T47D (cell line): Measurements from ENCODE around the gene AMER3.

Experiments used
- DNase-seq, 2 experiments: peaks; one replicate each; pipeline versions ENCODE4 v3.0.0 to v3.0.0-alpha.2; 2011 to 2012; ENCODE audit warnings: low read depth in 1 of 2, low spot score in 1 of 2
- JUND ChIP-seq: IDR thresholded peaks from 2 replicates; pipeline ENCODE4 v1.6.1; 2012; ENCODE audit warnings: low read depth
- in situ Hi-C: cut with HindIII; loops from 2 replicates; pipeline ENCODE4 v1.10.0; 2016; ENCODE audit warnings: low sequenced_read_pairs, low pct_unique_long_range_greater_than_20kb

AMER3 gene

GRCh38 chr2:130799295-130799694, 44.0 kb downstream of the AMER3 start:
- in situ Hi-C loops: no loop called here

GRCh38 chr2:130805613-130806012, 50.3 kb downstream of the AMER3 start:
- in situ Hi-C loops: no loop called here
- no peak for DNase-seq
- TF ChIP-seq JUND: no peak

More at GRCh38 chr2:130799295-130799694, 44.0 kb downstream of the AMER3 start:
- DNase-seq: no peak
- no peak for TF ChIP-seq JUND

GRCh38 chr2:130806370-130806769, 51.0 kb downstream of the AMER3 start:
- no peak for DNase-seq
- no peak for TF ChIP-seq JUND
- in situ Hi-C loops: no loop called here

GRCh38 chr2:130807659-130808385, 52.5 kb downstream of the AMER3 start:
- no peak for TF ChIP-seq JUND
- DNase-seq: no peak
- in situ Hi-C loops: no loop called here

DNA sequence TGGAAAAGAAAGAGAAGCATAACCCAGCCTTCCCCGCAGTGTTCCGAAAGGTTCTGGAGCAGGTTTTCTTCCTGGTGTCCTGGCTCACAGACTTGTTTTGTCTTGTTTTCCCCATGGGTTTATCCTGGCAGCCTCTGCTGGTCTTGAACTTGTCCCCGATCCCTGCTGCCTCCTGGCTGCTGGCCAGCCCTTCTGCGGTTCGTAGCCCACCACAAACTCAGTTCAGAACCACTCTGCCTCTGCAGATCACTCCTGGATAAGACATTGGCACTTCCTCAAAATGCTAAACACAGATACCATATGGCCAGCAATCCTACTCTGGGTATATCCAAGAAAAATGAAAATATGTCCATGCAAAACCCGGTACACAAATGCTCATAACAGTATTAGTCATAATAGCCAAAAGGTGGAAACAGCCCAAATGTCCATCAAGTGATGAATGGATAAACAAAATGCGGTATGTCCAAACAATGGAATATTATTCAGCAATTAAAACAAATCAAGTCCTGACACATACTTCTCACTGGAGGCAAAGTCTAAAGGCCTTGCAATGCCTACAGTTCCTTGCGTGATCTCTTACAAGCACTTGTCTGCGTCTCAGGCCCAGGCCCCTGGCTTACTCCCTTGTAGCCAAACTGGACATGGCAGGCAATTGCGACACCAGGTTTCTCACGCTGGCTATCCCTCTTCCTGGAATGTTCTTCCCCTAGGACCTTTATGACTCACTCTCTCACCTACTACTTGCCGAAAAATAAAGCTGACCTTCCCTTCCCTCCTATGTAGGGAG, 53.3 kb downstream of the AMER3 start:
- TF ChIP-seq JUND: no peak
- peak in 1 of 2 experiments; percentile 62 for DNase-seq
- in situ Hi-C loops: no loop called here

- no peak for TF ChIP-seq JUND
- DNase-seq: no peak
- in situ Hi-C loops: no loop called here
These were observed 55.1 kb downstream of the AMER3 start for GRCh38 chr2:130810490-130810889.

DNA sequence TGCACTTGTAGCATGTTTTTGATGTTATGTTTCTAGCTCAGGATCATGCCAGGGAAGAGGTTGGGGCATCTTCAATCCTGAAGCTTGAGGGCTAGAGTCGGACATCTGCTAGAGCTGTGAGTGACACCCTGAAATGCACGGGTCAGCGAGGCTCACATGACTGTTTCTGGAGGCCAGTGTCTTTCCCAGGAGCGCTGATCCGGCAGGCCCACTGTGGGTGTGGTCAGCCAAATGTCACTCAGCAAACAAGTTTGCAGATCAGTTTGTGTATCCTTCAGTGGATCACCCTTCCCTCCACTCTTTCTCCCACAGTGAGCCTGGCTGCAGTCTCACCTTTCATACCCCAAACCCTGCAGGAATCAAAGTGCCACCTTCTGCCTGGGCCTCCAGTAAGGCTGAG, 58.4 kb downstream of the AMER3 start:
- in situ Hi-C loops: no loop called here
- DNase-seq: no peak
- TF ChIP-seq JUND: no peak

DNA sequence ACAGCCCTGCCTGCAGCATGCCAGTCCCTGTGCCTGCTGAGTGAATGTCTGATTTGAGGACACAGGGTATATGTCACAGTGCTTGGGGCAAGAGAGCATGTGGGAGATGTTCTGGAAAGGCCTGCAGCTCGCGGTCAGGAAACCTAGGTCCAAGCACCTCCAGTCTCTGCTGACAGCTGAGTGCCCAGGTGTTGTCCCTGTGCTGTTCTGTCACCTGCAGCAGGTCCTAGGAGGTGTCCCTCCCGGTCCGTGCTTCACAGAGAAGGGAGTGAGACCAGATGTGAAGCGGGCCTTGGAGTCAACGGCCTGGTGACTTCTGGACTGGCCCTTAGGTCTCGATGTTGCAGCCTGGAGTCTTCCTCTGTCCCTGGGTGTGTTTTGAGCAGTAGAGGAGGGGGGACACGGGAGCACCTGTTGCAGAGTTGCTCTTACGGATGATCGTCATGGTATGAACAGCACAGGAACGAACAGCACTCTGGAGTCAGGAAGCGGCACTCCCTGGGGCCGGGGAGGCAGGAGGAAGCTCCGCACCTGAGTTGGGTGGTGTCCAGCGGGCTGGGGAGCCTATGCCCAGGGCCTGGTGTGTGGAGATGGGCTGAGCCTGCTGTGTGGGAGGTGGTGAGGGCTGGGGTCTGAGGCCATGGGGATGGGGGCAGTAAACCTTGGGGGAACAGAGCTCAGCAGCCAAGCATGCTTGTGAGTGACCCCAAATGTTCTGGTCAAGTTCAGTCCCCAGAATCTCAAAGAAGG, 59.8 kb downstream of the AMER3 start:
- in situ Hi-C loops: no loop called here
- no peak for TF ChIP-seq JUND
- no peak for DNase-seq
